GM12873 (cell line): ENCODE results near the gene EXOC6B.

Experiments
- CTCF ChIP-seq: IDR thresholded peaks from 2 replicates; pipeline ENCODE4 v1.5.1; 2012; ENCODE audit warnings: low read depth, mild to moderate bottlenecking, moderate library complexity, low read length, control low read depth; ENCODE audit not compliant: insufficient read depth; ENCODE audit errors: missing control alignments

The EXOC6B gene

DNA sequence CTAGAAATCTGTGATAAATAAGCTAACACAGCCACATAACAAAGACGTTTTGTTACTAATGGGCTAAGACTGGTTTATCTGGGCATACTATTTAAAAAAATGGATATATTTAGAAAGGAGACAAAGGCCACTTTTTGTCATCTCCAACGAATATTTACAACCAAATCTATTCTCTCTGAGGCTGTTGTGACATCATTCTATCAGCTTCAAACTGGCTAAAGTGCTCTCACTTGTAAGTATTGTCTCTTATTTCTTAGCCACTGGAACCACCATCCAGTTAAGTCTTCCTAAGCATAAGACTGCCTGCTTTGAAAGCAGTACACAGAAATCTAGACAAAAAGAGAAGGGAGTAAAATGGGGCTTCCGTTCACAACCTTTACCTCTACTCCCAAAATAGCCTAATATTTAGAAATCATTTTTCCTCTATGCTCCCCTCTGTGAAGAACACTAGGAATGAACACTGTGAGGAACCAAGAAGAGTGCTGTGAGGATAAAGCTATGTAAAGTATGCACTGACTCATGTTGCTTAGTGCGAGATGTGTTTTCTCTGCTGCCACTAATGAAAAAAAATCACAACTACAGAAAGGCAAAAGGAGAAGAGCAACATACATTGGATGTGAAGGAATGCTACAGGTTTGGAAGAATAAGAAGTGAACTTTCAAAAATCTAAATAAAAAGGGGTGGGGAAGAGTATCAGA is 264.1 kb downstream of the EXOC6B start:
- no peak for TF ChIP-seq CTCF

DNA sequence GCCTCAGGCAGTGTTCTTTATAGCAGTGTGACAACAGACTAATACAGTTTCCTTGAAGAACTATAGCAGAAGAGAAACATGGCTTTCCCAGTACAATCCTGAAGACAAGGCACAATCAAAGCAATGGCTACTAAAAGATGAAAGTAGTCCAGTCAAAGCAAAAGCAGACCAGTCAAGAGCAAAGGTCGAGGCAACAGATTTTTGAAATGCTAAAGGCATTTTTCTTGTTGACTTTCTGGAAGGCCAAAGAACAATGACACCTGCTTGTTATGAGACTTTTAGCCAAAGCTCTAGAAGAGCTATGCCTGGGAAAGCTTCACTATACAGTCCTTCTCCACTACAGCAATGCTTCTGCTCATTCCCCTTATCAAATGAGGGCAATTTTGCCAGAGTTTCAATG is 269.9 kb downstream of the EXOC6B start:
- TF ChIP-seq CTCF, result no peak

DNA sequence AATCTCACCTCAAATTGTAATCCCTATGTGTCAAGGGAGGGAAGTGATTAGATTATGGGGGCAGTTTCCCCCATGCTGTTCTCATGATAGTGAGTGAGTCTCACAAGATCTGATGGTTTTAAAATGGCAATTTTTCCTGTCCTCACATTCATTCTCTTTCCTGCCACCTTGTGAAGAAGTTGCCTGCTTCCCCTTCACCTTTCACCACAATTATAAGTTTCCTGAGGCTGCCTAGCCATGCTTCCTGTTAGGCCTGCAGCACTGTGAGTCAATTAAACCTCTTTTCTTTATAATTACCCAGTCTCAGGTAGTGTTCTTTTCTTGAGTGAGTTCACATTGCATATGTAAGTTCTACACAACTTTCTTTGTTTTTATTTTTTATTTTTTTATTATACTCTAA is 271.5 kb downstream of the EXOC6B start:
- TF ChIP-seq CTCF, result no peak

- no peak for TF ChIP-seq CTCF
Observed at GRCh38 chr2:72548081-72548764, 277.6 kb downstream of the EXOC6B start.

- no peak for TF ChIP-seq CTCF
Observed at GRCh38 chr2:72545790-72546189, 280.0 kb downstream of the EXOC6B start.

- no peak for TF ChIP-seq CTCF
Observed at GRCh38 chr2:72544554-72544953, 281.3 kb downstream of the EXOC6B start.

DNA sequence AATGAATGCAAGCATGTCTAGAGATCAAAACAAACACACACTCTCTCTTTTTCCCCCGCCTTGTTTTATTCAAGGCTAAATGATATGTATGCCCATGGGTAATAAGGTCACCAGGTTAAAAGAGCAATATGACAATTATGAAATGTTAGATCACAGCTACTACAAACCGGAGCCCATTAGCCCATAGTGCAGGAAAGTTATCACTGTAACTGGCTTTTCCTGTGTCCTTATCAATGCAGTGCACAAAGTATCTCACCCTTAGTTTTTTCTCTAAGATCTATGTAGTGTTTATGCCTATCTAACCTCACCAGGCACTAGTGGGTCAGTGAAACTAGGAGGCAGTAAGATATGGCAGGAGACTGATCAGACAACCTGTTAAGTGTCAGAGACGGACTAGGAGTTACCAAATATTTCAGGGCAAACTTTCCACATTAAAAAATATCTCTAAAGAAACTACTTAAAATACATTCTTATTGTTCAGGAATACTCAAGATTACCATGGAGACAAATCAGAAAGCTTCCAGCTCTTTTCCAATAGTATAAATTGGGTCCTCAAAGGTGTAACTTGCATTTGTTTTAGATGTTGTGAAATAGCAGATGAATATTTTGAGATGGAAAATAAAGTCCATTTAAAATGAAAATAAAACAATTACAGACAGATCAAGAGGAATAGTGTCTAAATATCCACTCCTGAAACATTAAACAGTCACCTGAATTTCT is 282.2 kb downstream of the EXOC6B start:
- TF ChIP-seq CTCF, result no peak
